ENCODE measurements around the gene WDFY4.

The WDFY4 gene

GRCh38 chr10:48884179-48885045, 199.7 kb downstream of the WDFY4 start:
- no peak for DNase-seq

- no peak for DNase-seq
Measured at GRCh38 chr10:48885376-48885775, 200.7 kb downstream of the WDFY4 start.

GRCh38 chr10:48887982-48888381, 203.3 kb downstream of the WDFY4 start:
- no peak for DNase-seq

GRCh38 chr10:48890888-48891850, 206.5 kb downstream of the WDFY4 start:
- DNase-seq: no peak

GRCh38 chr10:48894911-48895802, 210.5 kb downstream of the WDFY4 start:
- DNase-seq: no peak

- DNase-seq: no peak
Measured at GRCh38 chr10:48895803-48896195, 211.1 kb downstream of the WDFY4 start.

DNA sequence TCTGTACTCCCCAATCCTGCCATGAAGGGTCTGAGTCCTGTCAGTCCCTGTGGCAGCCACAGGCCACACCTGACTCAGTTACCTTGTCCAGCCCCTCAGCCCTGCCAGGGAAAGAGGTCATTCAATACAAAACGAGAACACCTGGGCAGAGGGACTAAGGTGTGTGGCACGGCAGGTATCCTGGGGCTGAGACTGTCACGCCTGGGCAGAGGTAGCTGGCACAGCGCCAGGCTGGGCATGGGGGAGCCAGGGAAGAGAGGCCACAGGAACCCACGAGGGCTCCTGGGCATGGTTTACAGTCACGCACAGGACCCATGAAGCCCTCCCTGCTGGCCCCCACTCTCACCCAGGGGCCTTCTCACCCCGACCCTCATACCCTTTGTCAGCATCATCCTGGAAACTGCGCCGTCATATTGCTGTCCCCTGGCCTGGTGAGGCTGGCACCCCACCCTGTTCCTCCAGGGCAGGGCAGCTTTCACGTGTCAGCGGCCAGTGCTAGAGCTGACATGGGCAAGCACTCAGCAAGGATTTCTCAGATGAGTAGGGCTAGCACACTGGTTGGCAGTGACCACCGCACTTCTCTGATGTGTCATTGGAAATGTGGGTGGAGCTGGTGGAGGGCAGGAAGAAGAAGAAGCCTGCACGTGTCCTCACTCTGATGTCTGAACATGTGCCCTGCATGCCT, 212.2 kb downstream of the WDFY4 start:
- no peak for DNase-seq

DNA sequence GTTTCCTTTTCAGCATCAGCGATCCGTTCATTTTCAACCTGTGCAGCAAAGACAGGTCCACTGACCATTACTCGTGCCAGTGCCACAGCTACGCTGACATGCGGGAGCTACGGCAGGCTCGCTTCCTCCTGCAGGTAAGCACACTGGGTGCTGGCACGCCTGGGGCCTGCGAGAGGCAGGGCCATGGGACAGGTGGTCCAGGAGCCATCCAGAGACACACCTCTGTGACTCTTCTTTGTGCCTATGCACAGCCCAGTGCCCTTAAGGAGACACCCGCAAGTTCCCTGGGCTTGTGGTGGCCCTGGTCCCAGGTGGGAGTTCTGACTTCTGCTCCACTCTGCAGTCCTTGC, 212.7 kb downstream of the WDFY4 start:
- DNase-seq: no peak

GRCh38 chr10:48898426-48898825, 213.8 kb downstream of the WDFY4 start:
- DNase-seq: no peak

DNA sequence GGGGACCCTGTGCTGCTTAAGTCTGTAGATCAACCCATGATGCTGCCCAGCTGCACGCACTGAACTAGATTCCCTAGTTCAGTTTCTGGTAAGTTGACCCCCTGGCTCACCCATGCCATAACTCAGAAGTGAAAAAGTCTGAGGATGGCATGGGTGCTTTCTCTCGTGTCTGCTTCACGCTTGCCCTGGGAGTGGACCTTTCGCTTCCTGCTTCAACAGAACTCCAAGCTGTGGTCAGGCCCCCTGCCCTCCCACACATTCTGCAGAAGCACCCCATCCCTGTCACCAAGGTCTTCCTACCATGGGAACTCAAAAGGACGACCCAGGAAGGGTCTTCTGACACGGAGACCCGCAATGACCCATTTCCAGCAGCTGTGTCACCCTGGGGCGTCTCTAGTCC, 215.1 kb downstream of the WDFY4 start:
- DNase-seq: no peak

- no peak for DNase-seq
Measured at GRCh38 chr10:48900371-48900801, 215.7 kb downstream of the WDFY4 start.

GRCh38 chr10:48901319-48901718, 216.6 kb downstream of the WDFY4 start:
- no peak for DNase-seq

GRCh38 chr10:48902096-48902495, 217.4 kb downstream of the WDFY4 start:
- DNase-seq: no peak

DNA sequence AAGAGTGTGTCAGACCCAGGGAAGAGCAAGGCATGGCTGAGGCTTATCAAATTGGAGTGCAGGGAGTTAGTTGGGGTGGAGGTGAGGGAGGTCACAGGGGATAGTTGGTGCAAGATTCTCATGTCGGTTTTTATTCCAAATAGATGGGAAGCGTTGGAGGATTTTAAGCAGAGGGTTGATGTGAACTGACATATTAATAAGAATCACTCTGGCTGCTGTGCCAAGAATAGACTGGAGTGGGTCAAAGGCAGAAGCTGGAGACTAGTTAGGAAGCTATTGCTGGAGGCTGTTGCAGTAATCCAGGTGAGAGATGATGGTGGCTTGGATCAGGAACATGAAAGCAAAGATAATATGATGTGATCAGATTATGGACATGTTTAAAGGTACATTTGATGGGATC, 218.5 kb downstream of the WDFY4 start:
- no peak for DNase-seq

GRCh38 chr10:48904861-48905260, 220.2 kb downstream of the WDFY4 start:
- no peak for DNase-seq

GRCh38 chr10:48905311-48905710, 220.6 kb downstream of the WDFY4 start:
- DNase-seq: no peak

DNA sequence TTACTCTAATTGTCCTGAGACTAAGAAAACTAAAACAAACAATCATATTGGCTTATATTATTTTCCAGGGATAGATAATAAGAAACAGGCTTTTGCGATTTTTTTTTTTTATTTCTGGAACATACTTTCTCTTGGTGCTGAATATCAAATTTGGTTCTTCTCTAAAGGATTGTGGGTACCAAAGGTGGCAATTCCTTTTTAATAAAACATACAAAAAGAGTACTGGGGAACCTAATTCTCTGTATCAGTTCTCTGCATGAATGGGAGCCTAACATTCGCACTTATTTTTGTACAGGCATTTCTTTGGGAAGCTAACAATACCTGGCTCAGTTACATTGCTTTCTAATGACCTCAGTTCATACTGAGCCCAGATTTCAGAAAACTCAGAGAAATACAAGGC, 222.2 kb downstream of the WDFY4 start:
- DNase-seq: no peak

GRCh38 chr10:48907730-48908129, 223.1 kb downstream of the WDFY4 start:
- no peak for DNase-seq

- DNase-seq: no peak
Measured at GRCh38 chr10:48910548-48910947, 225.9 kb downstream of the WDFY4 start.

GRCh38 chr10:48913674-48914073, 229.0 kb downstream of the WDFY4 start:
- DNase-seq: no peak

DNA sequence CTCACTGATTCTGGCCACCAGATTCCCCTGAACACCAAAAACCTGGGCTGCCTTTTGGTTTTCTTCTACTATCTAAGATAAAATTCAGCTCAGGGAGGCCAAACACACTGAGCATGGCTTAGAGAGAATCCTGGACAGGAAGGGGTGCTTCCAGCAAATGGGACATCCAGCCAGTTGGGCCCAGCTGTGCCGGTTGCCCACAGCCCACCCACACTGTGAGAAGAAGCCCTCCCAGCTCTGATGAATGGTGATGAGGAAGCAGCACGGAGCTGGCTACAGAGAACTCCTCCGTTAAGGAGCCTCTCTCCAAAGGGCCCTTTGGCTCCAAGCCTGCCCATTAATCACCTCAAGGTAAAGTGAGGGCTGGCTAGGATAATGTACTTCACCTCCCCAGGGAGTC, 239.1 kb downstream of the WDFY4 start:
- no peak for DNase-seq

DNA sequence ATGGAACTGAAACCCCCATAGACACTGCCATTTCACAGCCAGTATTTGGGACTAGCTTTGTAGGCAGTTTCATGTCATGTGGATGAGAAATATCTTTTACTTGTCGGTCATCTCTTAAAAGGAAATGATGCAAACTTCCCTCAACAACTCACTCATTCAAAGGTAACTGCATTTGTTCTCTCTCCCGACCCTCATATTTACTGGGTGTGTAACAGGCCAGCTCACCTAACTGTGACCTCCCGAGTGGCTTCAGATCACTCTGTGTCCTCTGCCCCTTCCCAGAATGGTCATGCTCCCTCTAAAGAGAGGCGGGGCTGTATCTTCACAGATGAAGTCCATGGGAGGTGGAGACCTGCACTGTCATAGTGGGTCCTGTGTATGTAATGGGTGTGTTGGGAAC, 240.3 kb downstream of the WDFY4 start:
- DNase-seq: no peak
